Measurements from ENCODE around the gene RGS7.
"Not testable (repeated sequence)": the region's sequence is repeated elsewhere in the genome, so short reads cannot be mapped to it uniquely, and the experiment has no call there.

Gene RGS7

DNA sequence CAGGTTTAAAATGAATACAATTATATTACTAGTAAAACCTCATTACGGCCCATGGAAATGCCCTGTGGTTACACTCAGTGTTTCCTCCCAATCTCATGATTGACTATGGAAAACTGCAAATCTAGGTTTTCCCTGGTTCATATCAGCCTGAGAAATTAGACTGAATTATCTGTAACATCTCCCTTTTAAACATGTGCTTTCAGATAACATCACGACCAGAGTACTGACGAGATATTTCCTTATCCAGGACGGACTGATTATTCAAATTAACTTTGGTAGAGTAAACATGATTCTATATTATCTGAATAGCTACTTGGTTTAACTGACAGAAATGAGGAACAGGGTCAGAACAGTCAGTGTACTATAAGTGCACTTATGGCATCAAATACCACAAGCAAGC lies 82.3 kb downstream of the RGS7 start:
- DNase-seq (ENCODE audit: low read depth in 1 of 2, low spot score in 1 of 2): no peak

DNA sequence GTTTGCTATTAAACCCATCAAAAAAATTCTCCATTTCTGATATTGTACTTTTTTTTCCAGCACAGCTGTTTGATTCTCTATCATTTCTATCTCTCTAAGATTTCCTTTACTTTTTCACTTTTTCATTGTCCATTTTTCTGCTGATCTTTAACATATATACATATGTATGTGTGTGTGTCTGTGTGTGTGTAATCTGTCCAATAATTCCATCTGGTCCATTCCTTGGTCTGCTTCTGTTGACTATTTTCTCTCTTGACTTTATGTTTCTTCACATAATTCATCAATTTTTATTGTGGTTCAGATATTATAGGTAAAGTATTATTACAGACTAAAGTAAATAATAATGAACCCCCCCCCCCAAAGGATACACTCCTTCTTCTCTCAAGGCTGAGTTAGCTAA lies 84.2 kb downstream of the RGS7 start:
- no peak for DNase-seq (ENCODE audit: low read depth in 1 of 2, low spot score in 1 of 2)

DNA sequence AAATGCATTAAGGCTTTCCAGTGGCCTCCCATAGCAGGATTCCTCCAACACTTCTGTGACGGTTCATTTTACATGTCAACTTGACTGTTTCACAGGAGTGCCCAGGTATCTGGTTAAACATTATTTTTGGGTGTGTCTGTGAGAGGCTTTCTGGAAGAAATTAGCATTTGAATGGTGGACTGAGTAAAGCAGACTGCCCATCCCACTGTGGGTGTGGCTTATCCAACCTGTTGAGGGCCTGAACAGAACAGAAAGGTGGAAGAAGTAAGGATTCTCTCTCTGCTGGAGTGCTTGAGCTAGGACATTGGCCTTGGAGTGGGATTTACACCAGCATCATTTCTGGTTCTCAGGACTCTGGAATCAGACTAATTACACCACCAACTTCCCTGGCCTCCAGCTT lies 85.6 kb downstream of the RGS7 start:
- DNase-seq (ENCODE audit: low read depth in 1 of 2, low spot score in 1 of 2): no peak

DNA sequence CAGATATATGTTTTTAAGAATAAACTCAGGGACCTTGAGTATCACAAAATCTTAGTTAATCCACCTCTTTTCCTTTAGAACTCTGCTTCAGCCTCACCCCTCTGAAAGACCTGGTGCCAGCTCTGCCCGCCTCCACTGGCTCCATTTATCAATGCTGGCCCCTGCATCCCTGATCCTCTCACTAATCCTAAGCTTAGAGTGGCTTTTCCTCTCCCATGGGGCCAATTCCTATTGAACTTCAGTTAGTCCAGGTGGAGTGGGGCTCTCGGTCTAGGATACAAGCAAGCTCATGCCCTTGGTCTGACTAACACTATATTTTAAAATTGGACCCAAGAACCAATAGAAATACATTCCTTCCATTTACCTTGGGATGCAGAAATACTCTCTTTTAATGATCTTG lies 87.0 kb downstream of the RGS7 start:
- DNase-seq (ENCODE audit: low read depth in 1 of 2, low spot score in 1 of 2): no peak

DNA sequence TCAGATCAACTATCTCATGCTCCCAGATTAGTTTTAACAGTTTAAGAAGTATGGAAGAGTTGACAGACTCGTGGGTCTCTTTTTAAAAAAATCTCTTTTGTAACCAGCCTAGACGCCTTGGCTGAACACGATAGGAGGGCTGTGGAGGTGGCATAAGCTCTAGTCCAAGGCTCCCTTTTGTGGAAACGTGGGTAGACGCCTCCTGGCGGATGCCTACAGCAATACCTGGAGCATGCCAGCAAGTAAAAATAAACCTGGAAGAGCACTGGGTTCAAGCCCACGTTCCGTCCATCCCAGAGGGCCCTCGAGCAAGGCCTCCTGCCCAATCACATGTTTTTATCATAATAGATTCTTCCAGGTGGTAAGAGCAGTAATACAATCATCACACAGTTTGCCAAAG lies 87.9 kb downstream of the RGS7 start:
- DNase-seq (ENCODE audit: low read depth in 1 of 2, low spot score in 1 of 2): no peak

DNA sequence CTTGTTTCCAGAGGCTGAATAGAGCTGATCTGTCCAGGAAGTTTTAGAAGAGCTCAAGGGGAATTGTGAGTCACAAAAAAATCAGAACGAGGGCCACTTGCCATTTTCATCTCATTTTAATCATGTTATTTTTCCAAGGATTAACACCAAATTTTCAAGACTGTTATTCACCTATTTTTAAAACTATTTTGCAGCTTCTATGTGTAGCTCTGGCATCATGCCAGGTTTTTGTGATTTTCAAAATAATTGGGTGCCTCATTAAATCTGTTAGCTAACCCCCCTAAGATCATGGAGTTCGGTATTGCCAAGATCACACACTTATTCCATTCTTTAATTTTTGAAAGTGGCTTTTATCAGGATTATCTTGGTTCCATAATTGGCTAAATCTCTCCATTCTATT lies 90.9 kb downstream of the RGS7 start:
- no peak for DNase-seq (ENCODE audit: low read depth in 1 of 2, low spot score in 1 of 2)

DNA sequence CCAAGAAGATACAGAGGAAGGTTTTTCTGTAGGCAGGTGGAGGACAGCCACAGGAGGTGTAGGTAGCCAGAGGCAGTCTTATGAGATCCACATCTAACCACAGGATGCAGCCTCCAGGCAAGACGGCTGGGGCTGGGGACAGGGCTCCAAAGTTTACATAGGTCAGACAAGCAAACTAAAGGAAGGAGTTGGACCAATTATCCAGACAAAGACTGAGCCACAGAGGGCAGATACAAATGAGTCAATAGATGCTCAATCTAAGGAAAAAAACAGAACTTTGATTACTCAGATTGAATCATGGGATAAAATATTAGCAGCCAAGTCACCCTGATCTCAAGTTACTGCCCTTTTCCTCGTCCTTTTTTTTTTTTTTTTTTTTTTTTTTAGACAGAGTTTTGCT lies 91.6 kb downstream of the RGS7 start:
- no peak for DNase-seq (ENCODE audit: low read depth in 1 of 2, low spot score in 1 of 2)

DNA sequence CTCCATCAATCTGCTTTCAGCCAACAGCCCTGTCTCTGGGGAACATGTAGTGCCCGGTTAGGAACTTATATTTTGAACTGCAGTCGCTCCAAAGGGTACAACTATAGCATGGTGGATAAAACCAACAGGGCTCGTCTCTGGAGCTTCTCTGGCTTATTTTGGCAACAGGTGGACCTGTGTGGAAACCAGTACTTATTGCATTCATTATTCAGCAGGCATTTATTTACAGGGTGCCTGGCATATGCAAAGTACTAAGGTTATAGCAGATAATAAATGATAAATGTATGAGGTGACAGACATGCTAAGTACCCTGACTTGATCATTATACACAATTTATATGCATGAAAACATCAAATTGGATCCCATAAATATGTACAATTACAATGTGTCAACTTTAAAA lies 93.7 kb downstream of the RGS7 start:
- DNase-seq (ENCODE audit: low read depth in 1 of 2, low spot score in 1 of 2): no peak

DNA sequence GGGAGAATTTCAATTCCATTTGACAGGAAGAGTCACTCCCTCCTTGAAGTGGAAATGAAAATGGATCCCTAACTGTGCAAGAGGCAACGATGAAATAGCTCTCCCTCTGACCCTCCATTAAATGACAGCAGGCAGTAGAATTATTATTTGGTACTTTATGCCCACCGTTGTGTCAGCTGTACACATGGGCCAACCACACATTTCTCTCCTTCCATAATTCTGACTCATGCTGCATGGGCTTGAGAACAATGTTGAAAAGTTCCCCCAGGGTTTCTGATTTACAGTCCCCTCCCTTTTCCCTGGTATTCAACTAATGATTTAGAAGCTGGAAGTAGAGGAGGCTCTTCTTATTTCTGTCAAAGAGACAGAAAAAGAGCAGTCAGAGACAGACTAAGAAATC lies 103.5 kb downstream of the RGS7 start:
- DNase-seq (ENCODE audit: low read depth in 1 of 2, low spot score in 1 of 2): no peak

DNA sequence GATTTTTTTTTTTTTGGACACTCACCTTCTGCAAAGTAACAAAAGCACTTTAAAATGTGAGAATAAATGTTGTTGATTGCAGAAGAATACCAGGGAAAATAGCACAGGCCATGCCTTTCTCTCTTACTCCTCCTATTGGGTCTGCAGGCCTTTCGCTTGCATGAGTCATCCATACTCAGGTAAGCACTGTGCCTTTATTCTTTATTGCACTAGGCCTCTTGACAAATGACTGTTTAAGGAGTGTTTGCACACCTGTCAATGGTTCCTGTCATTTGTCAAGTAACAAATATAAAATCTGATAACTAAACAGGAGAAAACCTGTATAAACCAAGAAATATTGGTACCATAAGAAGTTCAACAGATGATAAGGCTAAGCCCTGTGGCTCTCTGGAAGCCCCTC lies 106.5 kb downstream of the RGS7 start:
- no peak for DNase-seq (ENCODE audit: low read depth in 1 of 2, low spot score in 1 of 2)

DNA sequence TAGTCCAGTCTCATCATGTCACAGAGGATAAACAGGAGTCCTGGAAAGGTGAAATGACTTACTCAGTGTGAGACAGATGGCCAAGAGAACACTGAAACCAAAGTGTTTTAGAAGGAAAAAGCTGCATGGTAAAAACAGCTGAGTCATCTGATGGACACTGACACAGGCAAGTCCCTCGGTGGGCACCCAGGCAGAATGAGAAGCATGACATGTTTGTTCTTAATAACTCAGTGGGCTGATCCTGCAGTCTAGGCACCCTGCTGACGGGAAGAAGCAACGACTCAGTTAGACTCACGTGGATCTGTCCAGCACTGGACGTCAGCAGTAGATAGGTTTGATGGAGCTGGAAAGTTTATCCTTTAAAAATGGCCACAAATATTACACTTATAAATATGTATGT lies 116.9 kb downstream of the RGS7 start:
- no peak for DNase-seq (ENCODE audit: low read depth in 1 of 2, low spot score in 1 of 2)

DNA sequence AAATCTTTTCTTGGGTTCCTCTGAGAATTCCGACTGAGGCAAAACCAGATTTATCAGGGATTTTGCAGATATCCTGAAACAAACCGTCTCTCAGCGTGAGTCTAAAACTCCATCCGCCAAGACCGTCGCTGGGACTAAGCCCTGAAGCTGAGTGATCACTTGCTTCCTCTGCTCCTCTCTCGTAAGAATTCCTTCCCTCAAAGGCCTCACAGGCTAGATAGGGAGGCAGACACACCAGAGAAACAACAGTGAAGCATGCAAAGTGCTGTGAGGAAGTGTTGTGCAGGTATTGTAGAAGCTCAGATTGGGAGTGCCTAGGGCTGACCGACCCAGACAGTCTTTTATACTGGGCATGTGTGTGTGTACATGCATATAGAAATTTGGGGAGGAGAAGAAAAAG lies 119.1 kb downstream of the RGS7 start:
- no peak for DNase-seq (ENCODE audit: low read depth in 1 of 2, low spot score in 1 of 2)

DNA sequence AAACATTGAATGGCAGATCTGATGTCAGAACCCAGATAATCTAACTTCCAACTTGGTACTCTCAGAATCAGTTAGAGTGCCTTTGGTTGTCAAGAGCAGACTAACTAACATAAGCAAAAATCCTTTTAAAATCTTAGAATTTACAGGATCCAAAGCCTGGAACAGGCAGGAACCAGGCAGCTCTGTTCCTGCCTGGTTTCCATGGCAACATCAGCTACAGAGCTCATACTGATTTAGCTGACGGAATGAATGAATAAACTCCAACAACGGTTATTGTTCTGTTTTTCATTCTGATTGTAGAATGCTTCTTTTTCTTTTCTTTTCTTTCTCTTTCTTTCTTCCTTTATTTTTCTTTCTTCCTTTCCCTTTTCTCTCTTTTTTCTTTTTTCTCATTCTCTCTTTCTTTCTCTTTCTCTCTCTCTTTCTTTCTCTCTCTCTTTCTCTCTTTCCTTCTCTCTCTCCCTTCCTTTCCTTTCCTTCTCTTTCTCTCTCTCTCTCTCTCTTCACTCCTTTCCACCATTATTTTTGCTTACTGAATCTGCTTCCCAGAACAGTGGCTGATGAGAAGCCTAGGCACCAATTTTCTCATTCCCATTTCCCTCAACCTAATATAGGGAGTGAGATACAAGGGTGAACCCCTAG lies 121.6 kb downstream of the RGS7 start:
- DNase-seq (ENCODE audit: low read depth in 1 of 2, low spot score in 1 of 2): no peak

DNA sequence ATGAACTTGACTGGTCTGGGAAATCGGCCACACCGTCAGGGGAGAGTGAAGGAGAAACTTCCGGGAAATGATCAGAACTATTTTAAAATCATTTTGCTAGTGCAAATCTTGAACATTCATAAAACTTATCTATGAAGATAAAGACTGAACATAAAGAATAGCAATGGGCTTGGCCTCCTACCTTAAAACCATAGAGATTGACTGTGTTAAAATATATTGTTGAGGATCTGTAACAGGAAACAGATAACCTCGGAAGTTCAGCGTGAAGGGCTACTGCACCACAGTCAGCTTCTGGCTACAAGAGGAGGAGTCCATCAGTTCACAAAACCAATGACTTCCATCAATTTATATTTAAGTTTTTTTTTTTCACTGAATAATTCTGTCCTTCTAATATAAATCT lies 127.3 kb downstream of the RGS7 start:
- no peak for DNase-seq (ENCODE audit: low read depth in 1 of 2, low spot score in 1 of 2)

DNA sequence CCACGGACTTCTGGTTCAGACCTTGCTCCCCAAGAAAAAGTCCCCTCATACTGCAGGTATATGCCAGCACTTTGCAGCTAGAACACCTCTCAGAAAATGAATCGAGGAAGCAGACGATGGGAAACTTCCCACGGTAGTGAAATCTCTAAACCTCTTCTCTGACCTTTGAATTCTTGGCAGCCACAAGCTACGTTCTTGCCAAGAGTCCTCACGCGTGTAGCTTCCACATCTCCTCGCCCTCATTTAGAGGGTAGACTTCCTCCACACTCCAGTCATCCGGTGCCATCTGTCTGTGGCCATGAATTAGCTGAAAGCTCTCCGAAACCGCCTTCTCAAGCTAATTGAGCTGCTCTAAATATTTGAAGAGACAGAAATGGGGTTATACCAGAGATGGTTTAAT lies 127.8 kb downstream of the RGS7 start:
- no peak for DNase-seq (ENCODE audit: low read depth in 1 of 2, low spot score in 1 of 2)

DNA sequence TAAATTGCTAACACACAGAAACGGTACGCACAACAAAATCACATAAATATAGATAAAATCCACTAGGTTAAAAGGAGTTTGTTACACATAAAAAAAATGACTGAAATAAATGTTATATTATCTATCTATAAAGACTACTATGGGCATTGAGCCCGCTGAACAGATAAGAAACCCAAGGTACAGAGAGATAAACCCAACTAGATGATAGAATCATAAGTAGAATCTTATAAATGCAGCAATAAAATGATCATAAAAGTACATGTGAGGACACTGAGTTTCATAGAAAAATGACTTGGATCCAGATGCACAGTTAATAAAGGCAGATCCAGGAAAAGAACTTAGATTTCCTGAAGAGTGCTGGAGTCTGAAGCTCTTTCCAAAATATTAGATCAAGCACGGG lies 128.7 kb downstream of the RGS7 start:
- no peak for DNase-seq (ENCODE audit: low read depth in 1 of 2, low spot score in 1 of 2)

DNA sequence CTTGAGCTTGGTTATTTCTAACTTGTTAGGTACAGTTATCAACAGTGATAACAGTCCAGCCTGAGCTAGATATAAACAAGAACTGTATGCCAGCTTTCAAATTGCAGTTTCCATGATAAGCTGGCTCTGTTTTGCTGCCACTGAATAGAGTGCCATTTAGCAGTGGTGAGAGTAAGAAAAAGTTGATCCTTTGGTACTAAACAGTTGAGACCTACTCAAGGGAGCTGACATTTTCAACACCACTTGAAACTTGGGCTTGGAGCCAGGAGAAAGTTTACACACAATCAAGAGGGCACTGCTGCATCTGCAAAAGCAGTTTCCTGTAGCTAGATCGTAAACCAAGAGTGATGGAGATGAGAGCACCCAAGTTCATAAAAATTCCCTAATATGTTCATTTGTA lies 131.3 kb downstream of the RGS7 start:
- no peak for DNase-seq (ENCODE audit: low read depth in 1 of 2, low spot score in 1 of 2)

DNA sequence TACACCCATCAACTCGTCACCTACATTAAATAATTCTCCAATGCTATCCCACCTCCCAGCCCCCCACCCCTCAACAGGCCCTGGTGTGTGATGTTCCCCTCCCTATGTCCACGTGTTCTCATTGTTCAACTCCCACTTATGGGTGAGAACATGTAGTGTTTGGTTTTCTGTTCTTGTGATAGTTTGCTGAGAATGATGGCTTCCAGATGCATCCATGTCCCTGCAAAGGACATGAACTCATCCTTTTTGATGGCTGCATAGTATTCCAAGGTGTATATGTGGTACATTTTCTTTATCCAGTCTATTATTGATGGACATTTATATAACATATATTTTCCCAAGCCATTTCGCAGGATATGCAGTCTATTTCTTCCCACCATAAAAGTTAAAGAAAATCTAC lies 132.8 kb downstream of the RGS7 start:
- not testable (repeated sequence) for DNase-seq (ENCODE audit: low read depth in 1 of 2, low spot score in 1 of 2)

DNA sequence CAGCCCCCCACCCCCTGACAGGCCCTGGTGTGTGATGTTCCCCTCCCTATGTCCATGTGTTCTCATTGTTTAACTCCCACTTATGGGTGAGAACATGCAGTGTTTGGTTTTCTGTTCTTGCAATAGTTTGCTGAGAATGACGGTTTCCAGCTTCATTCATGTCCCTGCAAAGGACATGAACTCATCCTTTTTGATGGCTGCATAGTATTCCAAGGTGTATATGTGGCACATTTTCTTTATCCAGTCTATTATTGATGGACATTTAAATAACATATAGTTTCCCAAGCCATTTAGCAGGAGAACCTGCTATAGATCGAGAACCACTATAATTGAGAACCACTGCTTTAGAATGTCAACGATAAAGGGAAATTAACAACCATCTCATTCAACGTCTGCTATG lies 134.2 kb downstream of the RGS7 start:
- DNase-seq (ENCODE audit: low read depth in 1 of 2, low spot score in 1 of 2): not testable (repeated sequence)

DNA sequence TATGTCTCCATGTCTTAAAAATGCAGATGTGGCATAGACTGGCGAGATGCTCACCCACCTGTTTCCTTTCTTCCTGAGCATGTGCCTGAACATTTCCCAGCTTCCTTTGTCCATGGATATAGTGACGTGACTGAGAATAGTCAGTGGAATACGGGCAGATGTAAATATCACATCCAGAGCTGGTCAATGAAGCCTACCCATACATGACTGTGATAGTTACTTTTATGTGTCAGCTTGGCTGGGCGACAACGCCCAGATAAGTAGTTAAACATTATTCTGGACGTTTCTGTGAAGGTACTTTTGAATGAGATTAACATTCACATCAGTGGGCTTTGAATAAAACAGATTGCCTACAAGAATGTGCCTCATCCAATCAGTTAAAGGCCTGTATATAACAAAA lies 135.7 kb downstream of the RGS7 start:
- no peak for DNase-seq (ENCODE audit: low read depth in 1 of 2, low spot score in 1 of 2)

DNA sequence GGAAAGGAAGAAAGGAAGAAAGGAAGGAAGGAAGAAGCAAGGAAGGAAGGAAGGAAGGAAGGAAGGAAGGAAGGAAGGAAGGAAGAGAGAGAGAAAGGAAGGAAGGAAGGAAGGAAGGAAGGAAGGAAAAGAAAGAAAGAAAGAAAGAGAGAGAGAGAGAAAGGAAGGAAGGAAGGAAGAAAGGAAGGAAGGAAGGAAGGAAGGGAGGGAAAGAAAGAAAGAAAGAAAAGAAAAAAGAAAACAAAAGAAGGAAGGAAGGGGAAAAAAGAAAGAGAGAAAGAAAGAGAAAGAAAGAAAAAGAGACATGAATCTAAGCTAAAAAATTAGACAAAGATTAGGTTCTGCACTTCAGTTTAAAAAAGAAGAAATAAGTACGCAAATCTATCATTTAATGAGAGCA lies 136.1 kb downstream of the RGS7 start:
- not testable (repeated sequence) for DNase-seq (ENCODE audit: low read depth in 1 of 2, low spot score in 1 of 2)

DNA sequence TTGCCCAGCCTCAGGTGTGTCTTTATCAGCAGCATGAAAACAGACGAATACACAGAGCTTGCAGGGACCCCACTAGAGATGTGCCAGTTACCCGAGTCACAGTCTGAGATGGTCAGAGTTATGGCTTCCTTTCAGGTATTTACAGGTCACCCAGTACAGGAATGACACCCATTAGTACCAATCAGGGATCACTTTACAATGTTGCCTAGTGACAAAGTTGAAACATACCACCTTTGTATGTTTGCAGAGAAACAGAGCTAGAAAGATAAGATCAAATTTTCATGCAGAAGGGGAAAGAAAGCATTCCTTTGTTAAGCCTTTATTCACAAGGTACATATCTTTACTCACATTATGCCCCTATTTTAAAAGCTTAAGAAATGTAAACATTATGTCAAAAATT lies 137.6 kb downstream of the RGS7 start:
- DNase-seq (ENCODE audit: low read depth in 1 of 2, low spot score in 1 of 2): no peak

DNA sequence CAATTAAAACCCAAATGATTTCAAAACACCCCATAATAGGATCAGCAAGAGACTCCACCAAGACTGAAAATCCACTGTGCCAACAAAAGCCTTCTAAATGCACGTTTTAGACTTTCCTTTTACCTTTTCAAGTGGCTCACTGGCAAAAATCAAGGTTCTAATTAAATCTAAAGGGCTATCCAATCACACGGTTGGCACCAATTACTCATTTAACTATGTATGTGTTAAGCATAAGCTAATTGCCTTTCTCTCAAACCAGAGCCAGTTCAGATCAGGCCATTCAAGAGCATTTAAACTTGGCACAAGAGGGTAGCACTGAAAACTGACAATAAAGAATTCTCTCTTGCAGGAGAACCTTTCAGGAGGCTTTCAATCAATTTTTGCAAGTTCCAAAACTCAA lies 139.5 kb downstream of the RGS7 start:
- DNase-seq (ENCODE audit: low read depth in 1 of 2, low spot score in 1 of 2): no peak

DNA sequence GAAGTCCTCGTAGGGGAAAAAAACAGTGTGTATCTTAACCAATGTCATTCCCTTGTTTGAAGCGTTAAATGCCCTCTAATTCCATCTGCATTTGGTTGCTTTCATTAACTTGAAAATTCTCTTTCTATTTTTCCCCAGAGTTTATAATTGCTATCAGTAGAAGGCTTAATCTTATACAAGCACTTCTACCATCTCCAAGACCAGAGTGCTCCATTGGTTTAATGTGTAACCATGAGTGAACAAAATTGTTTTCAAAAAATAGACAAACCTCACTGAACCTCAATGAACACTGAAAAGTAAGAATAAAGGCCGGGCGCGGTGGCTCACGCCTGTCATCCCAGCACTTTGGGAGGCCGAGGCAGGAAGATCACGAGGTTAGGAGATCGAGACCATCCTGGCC lies 141.3 kb downstream of the RGS7 start:
- DNase-seq (ENCODE audit: low read depth in 1 of 2, low spot score in 1 of 2): no peak
